Hypothalamus (tissue), 51 donors: ENCODE data around the gene MANF.
A peak's percentile ranks its signal among the peaks of the same experiment; 100 is the strongest.
"Not testable (repeated sequence)": the region's sequence is repeated elsewhere in the genome, so short reads cannot be mapped to it uniquely, and the experiment has no call there.

Source experiments
- DNase-seq, 51 donors: peaks; one replicate each; lab custom pipeline; 2025; lab: John Stamatoyannopoulos, UW

MANF gene

GRCh38 chr3:51371943-51372557 lies 13.0 kb upstream of the MANF start:
- DNase-seq: peak in 16 of 51 donors; percentile 4 to 45 (median 16)

- no peak for DNase-seq
Measured at GRCh38 chr3:51373658-51374421, 11.3 kb upstream of the MANF start.

- DNase-seq: no peak
Measured at GRCh38 chr3:51374456-51374855, 10.6 kb upstream of the MANF start.

DNA sequence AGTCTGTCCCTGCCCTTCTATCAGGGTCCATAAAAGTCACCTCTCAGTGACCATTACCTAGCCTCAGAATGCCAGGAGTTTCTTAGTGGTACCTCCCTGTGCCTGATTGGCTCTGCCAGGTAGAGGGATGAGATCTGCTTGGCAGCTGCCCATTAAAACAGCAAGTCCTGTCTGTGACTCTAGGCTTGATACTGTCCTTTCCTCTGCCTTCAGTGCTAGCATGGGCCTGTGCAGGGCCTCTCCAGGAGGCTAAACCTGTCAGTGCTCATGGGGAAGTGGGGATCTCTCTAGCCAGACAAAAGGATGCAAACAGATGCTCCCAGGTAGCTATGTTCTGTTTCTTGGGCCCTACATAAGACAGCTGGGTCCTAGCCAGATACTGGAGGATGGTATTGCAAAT lies 10.0 kb upstream of the MANF start:
- no peak for DNase-seq

DNA sequence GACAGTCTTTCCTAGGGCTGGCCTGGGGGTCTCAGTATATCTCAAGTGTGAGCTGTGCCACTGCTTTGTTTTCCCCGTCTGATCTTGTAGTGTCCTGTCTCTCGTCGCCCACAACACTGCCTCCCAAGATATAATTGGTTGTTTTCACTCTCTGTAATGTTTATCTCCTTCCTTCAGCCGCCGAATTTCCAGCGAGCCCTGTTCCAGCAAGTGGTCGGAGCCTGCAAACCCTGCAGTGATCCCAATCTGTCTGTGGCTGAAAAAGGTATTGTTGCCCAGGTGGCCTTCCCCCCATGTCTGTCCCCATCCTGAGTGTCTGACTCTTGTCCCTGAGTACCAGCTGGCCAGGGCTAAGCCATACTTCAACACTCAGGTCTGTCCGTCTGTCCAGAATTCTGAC lies 9.5 kb upstream of the MANF start:
- DNase-seq: no peak

DNA sequence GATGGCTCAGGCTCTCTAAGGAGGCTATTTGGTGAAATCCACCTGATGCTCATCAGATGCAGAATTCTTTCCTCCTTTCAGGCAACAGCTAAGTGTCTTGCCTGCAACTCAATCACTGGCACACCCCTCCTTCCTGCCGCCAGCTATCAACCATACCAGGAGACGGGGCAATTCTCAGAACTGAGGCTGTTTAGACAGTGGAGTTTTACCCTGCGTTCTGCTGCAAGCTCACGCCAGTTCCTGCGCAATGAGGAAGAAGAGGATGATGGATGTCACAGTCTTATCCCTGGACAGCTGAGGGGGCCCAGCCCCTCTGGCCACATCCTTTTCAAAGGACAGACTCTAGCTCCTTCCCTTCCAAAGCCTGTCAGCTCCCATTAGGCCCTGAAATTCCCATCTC lies 7.0 kb upstream of the MANF start:
- DNase-seq: no peak

GRCh38 chr3:51378726-51379125 lies 6.4 kb upstream of the MANF start:
- DNase-seq: no peak

- DNase-seq: no peak
Measured at GRCh38 chr3:51379301-51379700, 5.8 kb upstream of the MANF start.

GRCh38 chr3:51379746-51380455 lies 5.2 kb upstream of the MANF start:
- DNase-seq: no peak

DNA sequence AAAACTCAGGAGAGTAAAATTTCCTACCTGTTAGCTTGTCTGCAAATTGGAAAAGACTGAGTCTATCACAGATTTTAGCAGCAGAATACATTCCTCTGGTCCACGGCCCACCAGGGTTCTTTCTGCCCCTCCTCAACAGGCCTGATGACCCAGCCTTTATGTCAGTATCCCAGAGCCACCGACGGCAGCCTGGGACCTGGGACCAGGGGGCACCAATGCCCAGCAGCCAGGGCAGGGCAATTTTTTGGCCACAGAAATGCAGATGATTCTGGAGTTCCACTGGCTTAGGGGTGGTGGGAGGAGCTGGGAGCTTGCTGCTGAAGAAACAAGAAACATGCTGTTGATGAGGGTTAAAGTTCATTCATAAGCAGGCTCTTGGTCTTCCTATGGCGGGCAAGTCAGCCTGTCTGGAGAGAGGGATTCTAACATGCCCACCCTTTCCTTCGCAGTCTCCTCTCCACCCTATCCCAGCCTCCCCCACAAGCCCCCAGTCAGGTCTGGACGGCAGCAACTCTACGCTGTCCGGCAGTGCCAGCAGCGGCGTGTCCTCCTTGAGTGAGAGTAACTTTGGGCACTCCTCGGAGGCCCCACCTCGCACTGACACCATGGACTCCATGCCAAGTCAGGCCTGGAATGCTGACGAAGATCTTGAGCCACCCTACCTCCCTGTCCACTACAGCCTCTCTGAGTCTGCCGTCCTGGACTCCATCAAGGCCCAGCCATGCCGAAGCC lies 4.3 kb upstream of the MANF start:
- no peak for DNase-seq

DNA sequence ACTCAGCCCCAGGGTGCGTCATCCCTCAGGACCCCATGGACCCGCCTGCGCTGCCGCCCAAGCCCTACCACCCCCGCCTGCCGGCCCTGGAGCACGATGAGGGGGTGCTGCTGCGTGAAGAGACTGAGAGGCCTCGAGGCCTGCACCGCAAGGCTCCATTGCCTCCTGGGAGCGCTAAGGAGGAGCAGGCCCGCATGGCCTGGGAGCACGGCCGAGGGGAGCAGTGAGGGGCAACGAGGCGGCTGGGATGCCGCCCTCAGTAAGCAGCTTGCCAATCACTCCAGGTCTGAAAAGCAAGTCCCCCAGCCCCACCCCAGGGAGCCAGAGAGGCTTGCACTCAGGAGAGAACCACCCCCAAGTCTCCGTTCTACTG lies 3.8 kb upstream of the MANF start:
- DNase-seq: no peak

- no peak for DNase-seq
Measured at GRCh38 chr3:51382076-51382745, 2.9 kb upstream of the MANF start.

GRCh38 chr3:51382947-51383578 lies 2.0 kb upstream of the MANF start:
- DNase-seq: no peak

GRCh38 chr3:51384055-51384725 lies 901 bp upstream of the MANF start:
- DNase-seq: peak in 12 of 51 donors; percentile 49 to 66 (median 56)

GRCh38 chr3:51385621-51386091 lies 565 bp downstream of the MANF start:
- DNase-seq: no peak

GRCh38 chr3:51386159-51386851 lies 1.2 kb downstream of the MANF start:
- no peak for DNase-seq

- no peak for DNase-seq
Measured at GRCh38 chr3:51386852-51387229, 1.8 kb downstream of the MANF start.

DNA sequence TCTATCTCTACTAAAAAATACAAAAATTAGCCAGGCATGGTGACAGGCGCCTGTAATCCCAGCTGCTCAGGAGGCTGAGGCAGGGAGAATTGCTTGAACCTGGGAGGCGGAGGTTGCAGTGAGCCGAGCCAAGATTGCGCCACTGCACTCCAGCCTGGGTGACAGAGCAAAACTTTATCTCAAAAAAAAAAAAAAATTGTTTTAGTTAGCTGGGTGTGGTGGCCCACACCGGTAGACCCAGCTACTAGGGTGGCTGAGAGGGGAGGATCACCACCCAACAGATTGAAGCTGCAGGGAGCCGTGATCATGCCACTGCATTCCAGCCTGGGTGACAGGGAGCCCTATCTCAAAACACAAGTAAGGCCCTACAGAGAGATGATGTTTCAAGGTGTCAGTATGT lies 2.2 kb downstream of the MANF start:
- not testable (repeated sequence) for DNase-seq
